COLO668 (cell line): ENCODE results near the gene GLIS1.

Experiments
- DNase-seq: peaks from one replicate; lab custom pipeline; 2025; ENCODE audit not compliant: unreplicated experiment; lab: John Stamatoyannopoulos, UW

The GLIS1 gene

GRCh38 chr1:53511933-53512806, 226.8 kb downstream of the GLIS1 start:
- no peak for DNase-seq

- no peak for DNase-seq
These were observed 227.5 kb downstream of the GLIS1 start for GRCh38 chr1:53511323-53511932.

GRCh38 chr1:53510215-53510614, 228.7 kb downstream of the GLIS1 start:
- DNase-seq: no peak

GRCh38 chr1:53509775-53510174, 229.2 kb downstream of the GLIS1 start:
- no peak for DNase-seq

- DNase-seq: no peak
These were observed 229.8 kb downstream of the GLIS1 start for GRCh38 chr1:53508991-53509666.

GRCh38 chr1:53508056-53508990, 230.6 kb downstream of the GLIS1 start:
- no peak for DNase-seq

- no peak for DNase-seq
These were observed 231.7 kb downstream of the GLIS1 start for GRCh38 chr1:53507116-53507820.

- DNase-seq: no peak
These were observed 232.5 kb downstream of the GLIS1 start for GRCh38 chr1:53506355-53507050.

- DNase-seq: no peak
These were observed 233.1 kb downstream of the GLIS1 start for GRCh38 chr1:53505891-53506290.

- no peak for DNase-seq
These were observed 233.6 kb downstream of the GLIS1 start for GRCh38 chr1:53505401-53505800.

- no peak for DNase-seq
These were observed 234.1 kb downstream of the GLIS1 start for GRCh38 chr1:53504901-53505300.

- DNase-seq: no peak
These were observed 235.3 kb downstream of the GLIS1 start for GRCh38 chr1:53503433-53504217.

GRCh38 chr1:53502641-53503432, 236.1 kb downstream of the GLIS1 start:
- DNase-seq: no peak

GRCh38 chr1:53501065-53502005, 237.6 kb downstream of the GLIS1 start:
- no peak for DNase-seq

- no peak for DNase-seq
These were observed 238.5 kb downstream of the GLIS1 start for GRCh38 chr1:53500204-53501064.
